Spleen (tissue), 7 donors: ENCODE measurements around the gene PTN.

Source experiments
- POLR2A ChIP-seq, 3 donors: fragments of 450-650 bp; IDR thresholded peaks; one replicate each; pipeline ENCODE4 v1.5.1; 2017; ENCODE audit warnings: antibody characterized with exemption in 3 of 3, mild to moderate bottlenecking in 1 of 3
- TF ChIP-seq, protein P1 (sequence below), 11 experiments: fragments of 200-600 bp in 7 of 11; fragments of 450-650 bp in 4 of 11; sonication (generic) in 4 of 11; IDR thresholded peaks in 8 of 11; conservative IDR thresholded peaks in 3 of 11; 1 replicate in 7 of 11; 2 replicates in 4 of 11; pipeline versions ENCODE4 v1.4.0 to v1.8.0; 2016 to 2021; ENCODE audit warnings: antibody characterized with exemption in 11 of 11, inconsistent platforms in 4 of 11, mild to moderate bottlenecking in 1 of 11
- donor health status: DM: no; HTN: no; CAD: no; lungs with moderate emphysema.
- donor health status: DM: no; HTN: no; CAD: no.
- donor health status: DM: no; HTN: no; CAD: no.

DNA sequence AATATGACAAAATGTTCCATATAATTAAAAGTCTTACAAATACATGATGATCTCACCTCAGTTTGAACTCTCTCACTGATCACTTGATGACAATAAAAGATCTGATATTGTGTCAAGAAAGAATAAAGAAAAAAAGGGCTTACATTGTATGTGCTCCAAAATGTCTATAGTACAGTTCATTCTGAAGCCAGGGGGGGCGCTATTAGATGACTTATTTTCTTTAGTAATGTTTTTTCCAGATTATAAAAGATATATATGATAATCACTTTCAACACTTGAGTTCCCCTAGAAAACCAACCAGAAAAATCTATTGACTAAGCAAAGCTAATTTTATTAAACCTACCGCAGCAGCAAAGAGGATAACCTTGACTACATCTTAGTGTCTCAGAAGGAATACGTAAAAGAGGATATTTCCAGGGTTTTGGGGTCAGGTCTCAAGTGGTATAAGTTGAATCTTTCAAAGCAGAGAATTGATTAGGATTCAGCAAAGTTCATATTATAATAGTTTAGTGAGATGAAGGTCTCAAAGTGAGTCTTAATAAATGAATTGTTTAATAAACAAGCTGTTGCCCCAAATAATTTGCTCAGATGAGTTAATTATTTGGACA lies 55.8 kb downstream of the PTN start:
- TF ChIP-seq, protein P1, sequence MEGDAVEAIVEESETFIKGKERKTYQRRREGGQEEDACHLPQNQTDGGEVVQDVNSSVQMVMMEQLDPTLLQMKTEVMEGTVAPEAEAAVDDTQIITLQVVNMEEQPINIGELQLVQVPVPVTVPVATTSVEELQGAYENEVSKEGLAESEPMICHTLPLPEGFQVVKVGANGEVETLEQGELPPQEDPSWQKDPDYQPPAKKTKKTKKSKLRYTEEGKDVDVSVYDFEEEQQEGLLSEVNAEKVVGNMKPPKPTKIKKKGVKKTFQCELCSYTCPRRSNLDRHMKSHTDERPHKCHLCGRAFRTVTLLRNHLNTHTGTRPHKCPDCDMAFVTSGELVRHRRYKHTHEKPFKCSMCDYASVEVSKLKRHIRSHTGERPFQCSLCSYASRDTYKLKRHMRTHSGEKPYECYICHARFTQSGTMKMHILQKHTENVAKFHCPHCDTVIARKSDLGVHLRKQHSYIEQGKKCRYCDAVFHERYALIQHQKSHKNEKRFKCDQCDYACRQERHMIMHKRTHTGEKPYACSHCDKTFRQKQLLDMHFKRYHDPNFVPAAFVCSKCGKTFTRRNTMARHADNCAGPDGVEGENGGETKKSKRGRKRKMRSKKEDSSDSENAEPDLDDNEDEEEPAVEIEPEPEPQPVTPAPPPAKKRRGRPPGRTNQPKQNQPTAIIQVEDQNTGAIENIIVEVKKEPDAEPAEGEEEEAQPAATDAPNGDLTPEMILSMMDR (IDR thresholded peaks at IDR 0.05 in 8 of 11, conservative IDR thresholded peaks at IDR 0.05 in 3 of 11) = no peak
- no peak for TF ChIP-seq POLR2A (IDR thresholded peaks at IDR 0.05)
